Thyroid gland (tissue), 4 donors: ENCODE data around the gene POLE2.

ENCODE experiments used
- POLR2A ChIP-seq, 2 donors: fragments of 450-650 bp; IDR thresholded peaks; one replicate each; pipeline ENCODE4 v1.6.1; 2017; ENCODE audit warnings: antibody characterized with exemption in 2 of 2, mild to moderate bottlenecking in 2 of 2, moderate library complexity in 1 of 2
- TF ChIP-seq, protein P1 (sequence below), 6 experiments: fragments of 200-600 bp in 3 of 6; fragments of 450-650 bp in 3 of 6; sonication (generic) in 3 of 6; IDR thresholded peaks; one replicate each; pipeline ENCODE4 v1.5.1; 2016 to 2019; ENCODE audit warnings: antibody characterized with exemption in 6 of 6, mild to moderate bottlenecking in 2 of 6, inconsistent platforms in 1 of 6, moderate library complexity in 1 of 6

DNA sequence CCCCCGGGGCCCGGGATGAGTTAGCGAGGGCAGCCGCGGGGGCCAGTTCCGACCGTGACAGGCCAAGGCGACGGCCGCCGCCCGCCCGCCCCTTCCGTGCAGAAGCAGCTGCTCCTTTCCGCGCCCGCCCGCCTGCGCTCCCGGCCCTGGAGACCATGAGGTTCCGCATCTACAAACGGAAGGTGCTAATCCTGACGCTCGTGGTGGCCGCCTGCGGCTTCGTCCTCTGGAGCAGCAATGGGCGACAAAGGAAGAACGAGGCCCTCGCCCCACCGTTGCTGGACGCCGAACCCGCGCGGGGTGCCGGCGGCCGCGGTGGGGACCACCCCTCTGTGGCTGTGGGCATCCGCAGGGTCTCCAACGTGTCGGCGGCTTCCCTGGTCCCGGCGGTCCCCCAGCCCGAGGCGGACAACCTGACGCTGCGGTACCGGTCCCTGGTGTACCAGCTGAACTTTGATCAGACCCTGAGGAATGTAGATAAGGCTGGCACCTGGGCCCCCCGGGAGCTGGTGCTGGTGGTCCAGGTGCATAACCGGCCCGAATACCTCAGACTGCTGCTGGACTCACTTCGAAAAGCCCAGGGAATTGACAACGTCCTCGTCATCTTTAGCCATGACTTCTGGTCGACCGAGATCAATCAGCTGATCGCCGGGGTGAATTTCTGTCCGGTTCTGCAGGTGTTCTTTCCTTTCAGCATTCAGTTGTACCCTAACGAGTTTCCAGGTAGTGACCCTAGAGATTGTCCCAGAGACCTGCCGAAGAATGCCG lies 66.7 kb downstream of the POLE2 start:
- TF ChIP-seq, protein P1, sequence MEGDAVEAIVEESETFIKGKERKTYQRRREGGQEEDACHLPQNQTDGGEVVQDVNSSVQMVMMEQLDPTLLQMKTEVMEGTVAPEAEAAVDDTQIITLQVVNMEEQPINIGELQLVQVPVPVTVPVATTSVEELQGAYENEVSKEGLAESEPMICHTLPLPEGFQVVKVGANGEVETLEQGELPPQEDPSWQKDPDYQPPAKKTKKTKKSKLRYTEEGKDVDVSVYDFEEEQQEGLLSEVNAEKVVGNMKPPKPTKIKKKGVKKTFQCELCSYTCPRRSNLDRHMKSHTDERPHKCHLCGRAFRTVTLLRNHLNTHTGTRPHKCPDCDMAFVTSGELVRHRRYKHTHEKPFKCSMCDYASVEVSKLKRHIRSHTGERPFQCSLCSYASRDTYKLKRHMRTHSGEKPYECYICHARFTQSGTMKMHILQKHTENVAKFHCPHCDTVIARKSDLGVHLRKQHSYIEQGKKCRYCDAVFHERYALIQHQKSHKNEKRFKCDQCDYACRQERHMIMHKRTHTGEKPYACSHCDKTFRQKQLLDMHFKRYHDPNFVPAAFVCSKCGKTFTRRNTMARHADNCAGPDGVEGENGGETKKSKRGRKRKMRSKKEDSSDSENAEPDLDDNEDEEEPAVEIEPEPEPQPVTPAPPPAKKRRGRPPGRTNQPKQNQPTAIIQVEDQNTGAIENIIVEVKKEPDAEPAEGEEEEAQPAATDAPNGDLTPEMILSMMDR (IDR thresholded peaks at IDR 0.05): no peak
- no peak for TF ChIP-seq POLR2A (IDR thresholded peaks at IDR 0.05)
